Left ventricle myocardium superior (tissue), 1 donor: Measurements from ENCODE around the gene EIF1. TPM values are rescaled to one million over a fixed set of nuclear protein-coding genes. Genes with fewer than 3 reads are reported as not detected.

Experiments
- total RNA-seq: library from RNA; stranded (reverse); fragmentation: NEBNext Ultra II Directional; extraction: Animal tissue kit (Norgen Biotek cat#: 25700); gene quantifications from one replicate; pipeline ENCODE4 v1.2.1, GENCODE V29; 2021
- donor health status: DM: no; HTN: yes; CAD: no; lungs with severe emphysema.

Gene EIF1
- total RNA-seq, 1 donor from 2014 or later, result 1,209 TPM

Other genes with a start within 250 kb of the EIF1 start
- not detected for gene KRT38, start 247.9 kb upstream of the EIF1 start, total RNA-seq
- gene KRT32, start 221.5 kb upstream of the EIF1 start, total RNA-seq, result not detected
- gene KRT35, start 207.7 kb upstream of the EIF1 start, total RNA-seq, result not detected
- not detected for gene KRT36, start 199.0 kb upstream of the EIF1 start, total RNA-seq
- not detected for gene KRT13, start 183.3 kb upstream of the EIF1 start, total RNA-seq
- gene KRT15, start 170.0 kb upstream of the EIF1 start, total RNA-seq, result 0.32 TPM
- 6.8 TPM for gene KRT19, start 160.6 kb upstream of the EIF1 start, total RNA-seq
- not detected for gene KRT9, start 116.8 kb upstream of the EIF1 start, total RNA-seq
- not detected for gene KRT14, start 102.0 kb upstream of the EIF1 start, total RNA-seq
- not detected for gene KRT16, start 76.1 kb upstream of the EIF1 start, total RNA-seq
- gene KRT17, start 64.3 kb upstream of the EIF1 start, total RNA-seq, result not detected
- gene GAST, start 23.4 kb downstream of the EIF1 start, total RNA-seq, result not detected
- gene HAP1, start 45.8 kb downstream of the EIF1 start, total RNA-seq, result not detected
- 217 TPM for gene JUP, start 97.8 kb downstream of the EIF1 start, total RNA-seq
- gene P3H4, start 123.1 kb downstream of the EIF1 start, total RNA-seq, result 7.0 TPM
- gene FKBP10, start 124.1 kb downstream of the EIF1 start, total RNA-seq, result 10.2 TPM
- gene NT5C3B, start 147.3 kb downstream of the EIF1 start, total RNA-seq, result 19.3 TPM
- gene KLHL10, start 148.9 kb downstream of the EIF1 start, total RNA-seq, result 0.12 TPM
- 3.5 TPM for gene KLHL11, start 176.5 kb downstream of the EIF1 start, total RNA-seq
- 24.5 TPM for gene ACLY, start 230.1 kb downstream of the EIF1 start, total RNA-seq
- 0.52 TPM for gene ODAD4, start 241.7 kb downstream of the EIF1 start, total RNA-seq